GM18498 (cell line): Measurements from ENCODE around the gene NFIX.

ENCODE experiments used
- ATAC-seq: cut with Tn5 transposase; IDR thresholded peaks from one replicate; pipeline ENCODE4 v1.9.1; 2021; ENCODE audit warnings: mild to moderate bottlenecking, moderate library complexity; ENCODE audit not compliant: unreplicated experiment

NFIX gene

DNA sequence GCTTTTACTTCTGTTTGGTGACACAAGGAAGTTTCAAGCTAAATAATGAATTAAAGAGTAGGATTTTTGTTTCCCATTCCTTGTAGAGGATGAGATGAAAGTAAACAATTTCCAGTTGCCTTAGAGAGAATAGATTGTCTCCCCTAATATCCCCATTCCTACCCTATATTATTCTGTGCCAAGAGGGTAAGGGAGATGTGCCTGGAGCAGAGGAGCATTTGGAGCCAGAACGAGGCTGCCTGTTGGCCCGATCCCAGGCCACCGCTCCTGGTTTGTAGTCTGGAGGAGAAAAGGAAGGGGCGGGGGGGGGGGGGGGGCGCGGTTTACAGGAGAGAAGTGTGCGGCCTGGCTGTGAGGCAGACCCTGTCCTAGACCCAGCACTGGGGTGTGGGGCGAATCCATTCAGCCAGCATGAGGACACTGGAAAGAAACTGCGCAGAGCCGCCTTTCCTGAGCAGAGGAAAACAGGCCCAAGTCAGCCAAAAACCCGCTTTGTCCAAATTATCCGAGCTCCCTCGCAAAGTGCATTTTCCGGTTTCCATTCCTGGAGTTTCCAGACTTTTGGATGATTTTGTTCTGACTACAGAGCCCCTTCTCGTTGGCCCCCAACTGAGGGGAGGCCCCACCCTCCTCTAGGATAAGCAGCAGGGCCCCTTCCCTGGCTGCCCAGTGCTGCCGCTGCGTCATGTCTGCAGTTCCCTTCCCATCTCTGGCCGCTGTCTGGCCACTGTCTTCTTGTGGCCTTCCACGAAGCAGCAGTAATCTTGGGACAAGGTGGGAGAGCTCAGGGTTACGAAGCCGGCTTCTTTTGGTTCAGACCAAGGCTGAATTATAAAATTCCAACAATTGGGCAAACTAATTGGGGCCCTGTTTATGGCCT, 23.0 kb downstream of the NFIX start:
- no peak for ATAC-seq

DNA sequence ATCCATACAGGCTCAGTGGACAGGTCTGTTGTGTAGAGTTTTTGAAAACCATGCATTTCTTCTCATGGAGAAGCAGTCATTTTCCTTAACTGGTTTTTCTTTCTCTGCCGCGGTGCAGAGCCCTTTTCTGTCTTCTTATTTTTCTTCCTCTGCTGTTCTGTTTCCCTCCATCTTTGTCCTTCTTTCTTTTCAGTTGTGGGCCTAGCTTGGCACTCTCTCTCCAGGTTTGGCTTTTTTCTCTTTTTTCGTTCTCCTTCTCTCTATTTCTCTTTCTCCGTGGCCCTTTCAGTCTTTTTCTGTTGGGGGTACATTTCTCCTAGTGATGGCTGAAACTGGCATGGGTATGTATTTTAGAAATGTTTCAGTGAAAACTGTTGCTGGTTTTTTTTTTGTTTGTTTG, 24.1 kb downstream of the NFIX start:
- no peak for ATAC-seq

DNA sequence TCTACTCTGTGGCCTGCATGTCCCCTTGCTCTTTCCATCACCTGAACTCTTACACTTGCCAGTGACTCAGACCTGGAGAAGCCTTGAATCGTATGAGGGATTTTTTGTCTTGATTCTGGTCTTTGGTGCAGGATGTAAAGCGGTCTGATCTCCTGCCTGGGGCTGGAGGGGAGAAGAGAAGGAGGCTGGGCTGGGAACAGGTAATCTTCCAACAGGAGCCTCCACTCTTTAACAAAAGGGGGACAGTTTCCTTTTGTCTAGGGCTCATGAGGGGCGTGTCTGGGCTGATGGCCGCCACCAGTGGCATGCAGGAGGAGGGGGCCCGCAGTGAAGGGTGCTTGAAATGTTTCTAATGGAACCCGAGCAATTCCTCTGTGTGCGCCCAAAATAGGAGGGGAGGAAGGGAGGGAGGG, 24.7 kb downstream of the NFIX start:
- no peak for ATAC-seq

DNA sequence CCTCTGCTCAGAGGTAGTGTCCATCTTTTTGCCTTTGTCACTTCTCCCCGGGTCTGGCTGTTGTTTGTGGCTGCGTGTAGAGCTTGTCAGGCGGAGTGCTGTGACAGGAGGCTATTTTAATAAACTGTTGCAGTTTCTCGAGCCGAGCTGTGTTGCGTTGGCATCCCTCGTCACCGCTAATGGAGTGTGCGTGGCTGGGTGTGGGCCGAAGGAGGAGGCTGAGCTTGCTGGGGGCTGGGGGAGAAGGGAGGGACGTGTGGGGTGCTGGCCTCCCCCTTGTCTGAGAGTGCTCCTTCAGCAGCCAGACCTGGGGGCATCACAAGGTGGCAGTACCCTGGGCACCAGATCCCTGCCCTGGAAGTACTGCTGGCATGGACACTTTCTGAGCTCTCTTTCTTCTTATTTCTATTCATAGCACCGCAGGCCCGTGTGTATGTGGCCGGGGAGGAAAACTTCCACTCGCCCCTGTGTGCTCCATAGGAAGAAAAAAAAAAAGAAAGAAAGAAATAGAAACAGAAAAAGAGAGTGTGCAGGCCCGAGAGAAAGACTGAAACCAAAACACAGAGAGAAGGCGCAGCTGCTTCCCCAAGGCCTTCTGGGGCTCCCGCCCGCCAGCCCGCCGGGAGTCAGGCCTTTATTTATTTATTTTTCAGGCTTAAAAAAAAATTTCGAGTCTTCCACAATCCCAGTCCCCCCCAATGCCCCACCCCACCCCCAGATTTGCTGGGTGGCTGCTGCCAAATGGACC, 27.0 kb downstream of the NFIX start:
- ATAC-seq: no peak

DNA sequence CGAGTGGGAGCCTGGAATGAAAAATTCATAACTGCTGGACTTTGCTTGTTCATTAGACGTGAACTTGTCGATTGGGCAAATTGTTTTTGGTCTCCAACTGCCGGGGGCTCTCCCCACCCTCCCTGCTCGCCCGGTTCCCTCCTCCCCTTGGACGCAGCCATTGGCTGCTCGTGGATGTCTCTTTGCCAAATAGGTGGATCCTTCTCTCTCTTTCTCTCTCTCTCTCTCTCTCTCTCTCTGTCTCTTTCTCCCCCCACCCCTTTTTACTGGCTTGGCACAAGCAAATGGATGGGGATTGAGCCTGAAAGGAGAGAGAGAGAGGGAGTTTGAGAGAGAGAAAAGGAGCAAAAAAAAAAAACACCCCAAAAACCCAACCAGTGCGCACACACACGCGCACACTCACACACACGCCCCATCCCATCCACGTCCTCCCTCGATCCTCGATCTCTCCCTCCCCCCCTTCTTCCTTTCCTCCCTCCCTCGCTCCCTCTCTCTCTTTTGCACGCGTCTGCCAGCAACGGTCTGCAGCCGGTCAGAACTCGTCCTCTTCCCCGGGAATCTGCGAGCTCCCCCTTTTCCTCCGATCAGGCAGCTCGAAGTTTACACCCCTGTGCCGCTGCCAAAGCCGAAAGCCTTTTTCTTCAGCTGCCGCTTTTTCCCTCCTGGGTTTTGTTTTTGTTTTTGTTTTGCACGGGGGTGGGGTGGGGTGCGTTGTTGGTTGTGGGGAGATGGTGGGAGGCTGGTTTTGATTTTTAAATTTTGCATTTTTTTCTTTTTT, 27.8 kb downstream of the NFIX start:
- no peak for ATAC-seq

DNA sequence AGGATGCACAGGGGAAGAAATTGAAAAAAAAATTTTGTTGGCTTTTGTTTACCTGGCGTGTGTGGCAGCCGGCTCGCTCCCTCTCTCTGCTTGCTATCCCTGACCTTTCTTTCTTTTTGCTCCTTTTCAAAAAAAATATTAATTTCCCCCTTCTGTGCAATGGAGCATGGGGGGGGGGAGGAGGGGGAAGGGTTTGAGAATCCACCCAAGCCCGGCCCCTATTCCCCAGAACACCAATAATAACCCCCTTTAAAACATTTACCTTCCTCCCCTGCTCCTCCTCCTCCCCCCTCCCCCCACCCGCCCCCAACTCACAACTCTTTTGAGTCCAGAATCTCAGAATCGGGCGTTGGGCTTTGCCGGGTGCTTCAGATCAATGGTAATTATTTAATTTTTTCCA, 28.4 kb downstream of the NFIX start:
- ATAC-seq: no peak

DNA sequence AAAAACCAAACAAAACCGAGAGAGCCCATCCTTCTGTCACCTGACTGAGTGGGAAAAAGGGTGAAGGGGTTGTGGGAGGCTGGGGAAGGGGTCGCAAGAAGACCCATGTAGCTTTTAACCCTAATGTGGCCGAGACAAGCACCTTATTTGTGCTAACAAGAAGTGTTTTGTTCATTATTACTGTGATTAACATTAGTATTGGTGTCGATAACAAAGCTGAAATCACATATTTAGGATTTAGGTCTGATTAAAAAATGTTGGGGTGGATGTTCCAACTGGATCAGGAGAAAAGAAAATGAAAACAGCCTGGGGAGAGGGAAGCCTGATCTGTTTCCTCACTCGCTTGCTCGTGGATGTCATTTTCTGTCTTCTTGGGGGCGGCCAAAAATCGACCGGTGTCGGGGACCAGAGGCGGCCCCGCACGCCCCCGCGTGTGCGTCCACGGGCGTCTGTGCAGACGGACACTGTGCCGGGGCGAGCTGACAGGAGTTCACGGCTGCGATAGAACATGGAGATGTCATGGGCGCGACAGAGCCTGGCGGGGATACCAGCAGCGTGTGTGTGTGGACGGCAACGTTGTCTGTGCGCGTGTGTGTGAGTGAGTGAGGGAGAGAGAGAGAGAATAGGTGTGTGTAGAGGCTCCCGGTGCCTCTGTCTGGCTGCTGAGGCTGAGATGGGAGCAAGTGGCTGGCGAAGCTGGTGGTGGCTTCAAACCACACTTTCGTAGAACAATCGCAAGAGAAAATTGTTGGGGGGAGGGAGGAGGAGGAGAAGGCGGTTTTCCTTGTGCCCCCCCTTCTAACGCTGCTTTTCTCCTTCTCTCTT, 29.1 kb downstream of the NFIX start:
- no peak for ATAC-seq

DNA sequence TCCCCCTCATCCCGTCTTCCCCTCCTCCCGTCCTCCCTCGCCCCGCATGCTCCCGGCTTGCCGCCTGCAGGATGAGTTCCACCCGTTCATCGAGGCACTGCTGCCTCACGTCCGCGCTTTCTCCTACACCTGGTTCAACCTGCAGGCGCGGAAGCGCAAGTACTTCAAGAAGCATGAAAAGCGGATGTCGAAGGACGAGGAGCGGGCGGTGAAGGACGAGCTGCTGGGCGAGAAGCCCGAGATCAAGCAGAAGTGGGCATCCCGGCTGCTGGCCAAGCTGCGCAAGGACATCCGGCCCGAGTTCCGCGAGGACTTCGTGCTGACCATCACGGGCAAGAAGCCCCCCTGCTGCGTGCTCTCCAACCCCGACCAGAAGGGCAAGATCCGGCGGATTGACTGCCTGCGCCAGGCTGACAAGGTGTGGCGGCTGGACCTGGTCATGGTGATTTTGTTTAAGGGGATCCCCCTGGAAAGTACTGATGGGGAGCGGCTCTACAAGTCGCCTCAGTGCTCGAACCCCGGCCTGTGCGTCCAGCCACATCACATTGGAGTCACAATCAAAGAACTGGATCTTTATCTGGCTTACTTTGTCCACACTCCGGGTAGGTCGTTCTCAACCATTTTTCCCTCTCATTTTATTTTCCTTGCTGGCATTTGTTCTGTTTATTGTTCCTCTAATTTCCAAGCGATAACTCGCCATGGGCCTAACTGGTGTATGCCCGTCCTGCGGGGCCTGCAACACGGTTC, 29.8 kb downstream of the NFIX start:
- no peak for ATAC-seq

DNA sequence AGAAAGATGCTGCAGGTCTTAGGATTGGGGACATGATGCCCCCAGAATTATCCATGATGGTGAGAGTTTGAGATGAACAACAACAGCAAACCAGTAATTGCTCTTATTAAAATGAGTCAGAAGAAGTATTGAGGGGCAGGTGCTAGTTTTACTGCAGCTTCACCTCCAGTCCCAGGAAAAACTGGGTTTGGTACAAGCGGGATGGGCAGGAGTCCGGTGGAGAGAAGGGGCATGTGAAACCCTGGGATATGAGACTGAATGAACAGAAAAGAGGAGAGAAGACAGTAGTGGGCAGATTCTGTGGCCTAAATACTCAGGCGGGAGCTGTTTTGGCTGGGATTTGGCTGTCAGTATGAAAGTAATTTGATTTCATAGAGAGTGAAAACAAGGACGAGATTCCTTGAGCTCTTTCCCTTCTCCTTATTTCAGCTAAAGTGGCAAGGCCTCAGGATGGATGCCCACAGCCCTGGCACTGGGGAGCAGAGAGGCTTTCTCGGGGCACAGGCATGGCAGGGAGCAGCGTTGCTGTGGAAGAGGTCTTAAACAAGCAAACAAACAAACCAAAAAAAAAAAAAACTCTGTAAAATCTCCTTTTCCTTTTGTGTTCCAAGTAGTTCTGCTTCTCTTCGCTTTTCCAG, 30.7 kb downstream of the NFIX start:
- no peak for ATAC-seq

DNA sequence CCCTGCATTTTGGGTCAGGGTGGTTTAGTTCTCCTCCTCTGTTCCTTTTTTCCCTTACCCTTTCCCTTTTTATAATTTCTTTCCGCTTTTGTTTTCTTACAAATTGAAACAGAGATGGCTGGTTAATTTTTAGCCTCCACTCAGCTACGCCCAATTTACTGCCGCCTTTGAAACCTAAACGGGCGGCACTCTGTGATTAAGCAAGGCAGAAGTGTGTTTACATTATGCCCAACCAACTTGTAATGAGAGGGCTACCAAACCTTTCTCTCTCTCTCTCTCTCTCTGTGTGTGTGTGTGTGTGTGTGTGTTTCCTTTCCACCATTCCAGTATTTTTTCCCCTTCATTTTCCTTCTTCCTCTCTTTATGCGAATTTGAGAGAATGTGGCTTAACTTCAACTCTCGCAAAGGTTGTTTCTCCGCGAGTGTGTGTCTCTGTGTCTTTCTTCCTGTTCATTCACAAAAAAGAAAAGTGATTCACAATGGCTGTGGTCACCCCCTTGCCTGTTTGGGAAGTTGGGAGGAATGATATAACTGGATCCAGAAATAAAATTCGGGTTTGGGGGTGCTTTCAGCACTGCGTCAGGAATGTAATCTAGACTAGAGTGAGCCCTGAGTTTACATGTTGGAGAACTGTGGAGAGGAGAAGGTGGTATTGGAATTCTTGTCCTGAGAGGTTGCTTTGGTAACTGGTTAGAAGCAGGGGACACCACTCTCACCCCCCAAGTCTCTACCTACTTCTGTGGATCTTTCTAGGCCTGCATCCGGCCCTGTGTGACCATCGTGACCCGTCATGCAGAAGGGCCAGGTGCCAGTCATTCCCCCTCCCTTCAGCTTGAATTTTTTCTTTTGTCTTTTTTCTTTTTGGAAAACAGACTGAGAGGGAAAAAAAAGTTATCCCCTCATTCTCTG, 31.4 kb downstream of the NFIX start:
- ATAC-seq: no peak

DNA sequence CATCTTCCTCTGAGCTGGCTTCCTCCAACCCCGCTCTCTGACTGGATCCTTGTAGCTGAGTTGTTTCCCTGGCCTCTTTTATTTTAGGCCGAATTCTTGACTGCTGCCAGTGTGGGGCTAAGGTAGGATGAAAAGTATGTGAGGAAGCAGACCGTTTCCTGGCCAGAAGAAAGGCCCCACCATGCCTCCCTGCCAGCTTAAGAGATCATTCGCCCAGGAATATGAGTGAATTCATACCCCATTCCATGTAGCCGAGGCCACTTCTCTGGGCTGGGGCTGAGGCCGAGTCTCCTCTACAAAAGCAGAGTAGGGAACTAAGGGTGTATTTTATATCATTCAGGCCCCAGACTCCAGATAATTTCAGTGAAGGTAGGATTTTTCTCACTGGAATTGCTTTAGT, 32.3 kb downstream of the NFIX start:
- ATAC-seq: no peak

DNA sequence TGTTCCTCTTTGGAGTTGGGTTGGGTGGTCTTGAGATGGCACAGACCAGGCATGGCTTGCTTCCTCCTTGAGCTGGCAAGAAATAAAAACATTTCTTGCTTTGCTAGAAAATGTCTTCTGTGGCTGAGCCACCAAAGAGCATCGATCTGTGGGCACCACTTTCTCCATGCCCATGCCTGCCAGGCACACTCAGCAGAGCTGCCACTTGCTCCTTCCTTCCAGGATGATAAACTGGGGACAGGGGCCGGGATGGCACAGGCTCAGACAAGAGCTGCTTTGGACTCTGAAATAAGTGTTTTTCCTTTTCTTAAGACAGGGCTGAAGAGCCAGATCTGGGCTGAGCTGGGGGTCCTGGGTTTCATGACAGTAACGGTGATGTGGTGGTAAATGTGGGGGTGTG, 32.8 kb downstream of the NFIX start:
- no peak for ATAC-seq

DNA sequence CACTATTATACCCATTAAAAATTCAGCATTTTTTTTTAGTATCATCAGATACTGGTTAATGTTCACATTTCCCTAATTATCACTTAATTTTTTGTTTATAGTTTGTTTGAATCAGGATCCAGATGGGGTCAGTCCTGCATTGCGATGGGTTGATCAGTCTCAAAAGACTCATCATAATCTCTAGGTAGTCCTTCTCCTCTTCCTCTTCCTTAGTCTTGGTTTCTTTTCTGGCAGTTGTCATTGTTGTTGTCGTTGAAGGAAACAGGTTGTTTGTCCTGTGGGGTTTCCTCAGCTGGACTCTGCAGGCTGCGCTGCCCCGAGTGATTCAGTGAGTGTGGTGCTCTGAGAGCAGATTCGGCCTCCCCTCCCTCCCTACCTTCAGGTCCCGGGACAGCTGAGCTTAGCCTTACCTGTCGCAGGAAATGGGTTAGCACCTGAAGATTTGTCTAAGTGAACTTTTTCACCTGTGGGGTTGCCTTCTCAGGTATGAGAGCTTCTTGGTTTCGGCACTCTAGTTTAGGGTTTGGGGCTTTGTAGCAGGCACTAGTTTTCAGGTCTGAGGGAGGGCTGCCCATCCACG, 34.1 kb downstream of the NFIX start:
- ATAC-seq: no peak

DNA sequence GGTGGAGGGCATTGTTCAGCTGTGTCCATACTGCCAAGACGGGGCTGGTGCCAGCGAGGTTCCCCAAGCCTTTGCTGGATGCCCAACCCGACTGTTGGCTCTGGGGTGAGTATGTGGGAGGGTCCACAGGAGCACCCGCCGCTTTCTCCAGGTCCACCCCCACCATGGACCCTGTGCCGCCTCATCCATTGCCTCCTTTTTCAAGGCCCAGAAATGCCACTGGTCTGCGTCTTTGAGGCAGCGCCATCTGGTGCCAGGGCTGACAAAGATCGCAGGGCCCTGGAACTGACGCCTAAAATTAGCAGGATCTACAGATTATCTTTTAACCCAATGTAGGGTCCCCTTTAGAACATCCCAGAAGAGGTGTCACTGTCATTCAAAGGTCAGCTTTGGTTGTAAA, 34.6 kb downstream of the NFIX start:
- no peak for ATAC-seq

DNA sequence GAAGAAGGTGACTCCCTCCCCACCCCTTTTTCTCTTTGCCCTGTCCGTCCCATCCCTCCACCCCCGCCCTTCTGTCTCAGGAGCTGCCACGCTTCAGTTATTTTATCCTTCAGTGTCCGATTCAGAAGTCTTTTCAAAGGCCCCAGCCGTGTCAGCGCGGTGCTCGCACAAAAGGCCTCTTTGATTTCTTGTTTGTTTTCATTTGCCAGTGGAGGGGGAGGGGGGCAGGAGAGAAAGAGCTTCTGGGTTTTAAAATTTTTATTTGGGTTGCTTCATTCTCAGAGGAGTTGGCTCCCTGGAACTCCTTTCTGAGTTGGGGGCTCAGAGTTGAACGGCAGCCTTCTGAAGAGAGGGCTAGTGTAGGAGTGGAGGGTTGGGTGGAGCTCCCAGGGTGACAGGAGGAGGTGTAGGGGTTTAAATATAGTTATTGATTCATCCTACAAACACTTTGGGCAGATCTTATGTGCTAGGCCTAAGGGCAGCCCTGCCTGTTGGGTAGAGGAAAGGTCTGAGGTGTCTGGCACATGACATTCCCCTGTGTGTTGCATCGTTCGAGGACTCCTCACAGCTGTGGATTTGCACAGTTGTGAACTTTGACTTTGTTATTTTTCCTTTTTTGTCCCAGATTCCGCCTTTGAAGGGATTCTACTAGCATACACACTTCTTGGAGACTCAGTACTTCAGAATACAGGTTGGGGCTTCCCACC, 36.8 kb downstream of the NFIX start:
- no peak for ATAC-seq

DNA sequence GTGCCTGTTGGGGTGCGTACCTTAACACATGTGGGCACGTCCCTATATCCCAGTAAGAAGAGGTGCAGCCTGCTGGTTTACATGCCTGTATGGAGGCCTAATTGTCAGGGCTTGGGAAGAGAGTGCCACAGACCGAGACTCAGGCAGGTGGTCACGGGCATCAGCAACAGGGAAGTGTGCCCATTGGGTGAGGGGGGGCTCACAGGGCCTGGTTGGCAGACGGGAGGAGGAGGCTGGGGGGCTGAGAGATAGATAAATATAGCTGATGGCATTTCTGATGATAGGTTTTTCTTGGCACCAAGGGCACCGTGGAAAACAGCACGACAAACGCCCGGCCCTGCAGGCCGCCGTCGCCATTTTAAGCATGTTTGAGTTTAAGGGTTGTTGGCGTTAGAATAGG, 37.6 kb downstream of the NFIX start:
- no peak for ATAC-seq

DNA sequence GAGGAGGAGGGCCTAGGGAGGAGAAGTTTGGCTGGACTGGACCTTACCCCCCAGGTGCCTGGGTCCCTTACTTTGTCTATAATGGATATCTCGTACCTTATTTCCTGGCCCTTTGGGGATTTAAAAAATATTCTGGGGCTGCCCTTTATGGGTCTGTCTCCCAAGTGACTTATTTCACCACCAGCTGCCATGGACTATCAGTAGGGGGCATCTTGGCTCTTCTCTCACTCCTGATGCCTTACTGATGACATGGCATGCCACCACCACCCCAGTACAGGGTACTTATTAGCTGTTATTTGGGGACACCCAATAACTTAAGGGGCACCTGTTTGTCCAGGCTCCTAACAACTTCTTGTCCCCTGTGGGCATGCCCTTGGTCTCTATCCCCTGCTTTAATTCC, 38.0 kb downstream of the NFIX start:
- ATAC-seq: no peak
